Stimulated activated CD4-positive, alpha-beta T cell treated with anti-CD3 and anti-CD28 coated beads, Interleukin-4, amount 100 ng/mL, for 48 hours (primary cell): ENCODE data around the gene FCN3.
"Not testable (repeated sequence)": the region's sequence is repeated elsewhere in the genome, so short reads cannot be mapped to it uniquely, and the experiment has no call there.

Experiments
- DNase-seq, 2 donors: peaks; one replicate each; pipeline ENCODE4 v3.0.0-alpha.2; 2020; ENCODE audit warnings: low read depth in 2 of 2

FCN3 gene

GRCh38 chr1:27374362-27375086 lies at the start of gene FCN3:
FCN3 (minus strand) TSS chr1:27374824; CDS start chr1:27374818, 6 bp downstream.
- no peak for DNase-seq

- no peak for DNase-seq
These were observed 49.1 kb upstream of the FCN3 start for GRCh38 chr1:27423709-27424108.

- peak; percentile 33 to 70 for DNase-seq
These were observed 43.9 kb upstream of the FCN3 start for GRCh38 chr1:27418326-27419185.

- no peak for DNase-seq
These were observed 43.1 kb upstream of the FCN3 start for GRCh38 chr1:27417713-27418112.

GRCh38 chr1:27416387-27417111 lies 41.9 kb upstream of the FCN3 start:
- DNase-seq = no peak

- no peak for DNase-seq
These were observed 39.5 kb upstream of the FCN3 start for GRCh38 chr1:27414091-27414490.

- DNase-seq = no peak
These were observed 38.4 kb upstream of the FCN3 start for GRCh38 chr1:27413004-27413403.

- no peak for DNase-seq
These were observed 37.9 kb upstream of the FCN3 start for GRCh38 chr1:27412502-27412901.

GRCh38 chr1:27410709-27411108 lies 36.1 kb upstream of the FCN3 start:
- DNase-seq = no peak

- no peak for DNase-seq
These were observed 35.0 kb upstream of the FCN3 start for GRCh38 chr1:27409669-27410068.

- DNase-seq = no peak
These were observed 33.5 kb upstream of the FCN3 start for GRCh38 chr1:27408151-27408550.

- not testable (repeated sequence) for DNase-seq
These were observed 32.2 kb upstream of the FCN3 start for GRCh38 chr1:27406791-27407190.

- DNase-seq = no peak
These were observed 31.7 kb upstream of the FCN3 start for GRCh38 chr1:27406362-27406680.

- DNase-seq = not testable (repeated sequence)
These were observed 31.2 kb upstream of the FCN3 start for GRCh38 chr1:27405598-27406361.

GRCh38 chr1:27405074-27405473 lies 30.4 kb upstream of the FCN3 start:
- DNase-seq = no peak

- DNase-seq = no peak
These were observed 29.3 kb upstream of the FCN3 start for GRCh38 chr1:27403931-27404330.

GRCh38 chr1:27403065-27403726 lies 28.6 kb upstream of the FCN3 start:
- DNase-seq = no peak

- no peak for DNase-seq
These were observed 27.7 kb upstream of the FCN3 start for GRCh38 chr1:27402349-27402754.

- no peak for DNase-seq
These were observed 26.3 kb upstream of the FCN3 start for GRCh38 chr1:27400963-27401341.

- DNase-seq = no peak
These were observed 25.7 kb upstream of the FCN3 start for GRCh38 chr1:27400082-27400962.
